ENCODE measurements around the gene CTF1.

- no peak for TF ChIP-seq SUZ12 (IDR thresholded peaks at IDR 0.05; ENCODE audit: extremely low read depth, insufficient read depth, insufficient read length)
- no peak for TF ChIP-seq YY1 (IDR thresholded peaks at IDR 0.05; ENCODE audit: insufficient read depth, insufficient read length)
- TF ChIP-seq ZNF274 (IDR thresholded peaks at IDR 0.05; ENCODE audit: low read depth, low read length): no peak
Measured at GRCh38 chr16:30876867-30877266, 19.5 kb upstream of the CTF1 start.

All from NT2/D1 (cell line).